GM18873 (cell line): ENCODE results near the gene CDK12.

Experiments used
- ATAC-seq: cut with Tn5 transposase; IDR thresholded peaks from one replicate; pipeline ENCODE4 v1.9.1; 2021; ENCODE audit warnings: mild to moderate bottlenecking, moderate library complexity, moderate number of reproducible peaks; ENCODE audit not compliant: unreplicated experiment, low FRiP score

The CDK12 gene

DNA sequence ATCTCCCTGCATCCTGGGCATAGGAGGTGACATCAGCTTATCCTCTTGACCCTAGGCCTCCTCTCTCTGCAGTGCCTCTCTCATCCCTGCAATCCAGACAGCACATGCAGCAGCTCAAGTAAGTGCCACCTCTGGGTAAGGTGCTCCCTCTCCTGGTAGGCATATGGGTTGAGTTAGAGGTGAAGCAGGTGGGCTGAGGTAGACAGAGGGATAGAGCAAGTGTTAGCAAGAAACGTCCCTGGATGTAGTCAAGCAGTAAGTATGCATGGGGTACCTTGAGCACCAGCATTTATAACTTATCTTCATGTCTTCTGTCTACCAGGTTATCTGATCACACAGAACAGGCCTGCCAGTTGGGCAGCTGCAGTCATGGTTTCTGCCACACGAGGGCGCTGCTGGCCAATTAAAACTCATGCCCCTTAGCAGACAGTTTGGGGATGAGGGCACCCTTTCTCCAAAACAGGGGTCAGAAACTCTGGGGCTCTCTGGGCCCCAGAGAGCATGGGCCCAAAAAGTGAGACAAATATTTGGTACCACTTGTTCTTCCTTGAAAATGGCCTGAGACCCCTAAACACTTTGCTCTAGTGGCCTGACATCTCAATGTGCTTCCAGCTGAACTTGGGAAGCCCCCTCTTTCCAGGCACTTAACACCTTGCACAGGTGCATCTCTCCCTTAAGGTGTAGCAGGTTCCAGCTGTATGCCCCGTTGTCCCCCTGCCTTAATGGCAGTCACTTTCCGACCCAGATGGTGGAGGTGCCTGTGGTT, 86.6 kb downstream of the CDK12 start:
- ATAC-seq: no peak

DNA sequence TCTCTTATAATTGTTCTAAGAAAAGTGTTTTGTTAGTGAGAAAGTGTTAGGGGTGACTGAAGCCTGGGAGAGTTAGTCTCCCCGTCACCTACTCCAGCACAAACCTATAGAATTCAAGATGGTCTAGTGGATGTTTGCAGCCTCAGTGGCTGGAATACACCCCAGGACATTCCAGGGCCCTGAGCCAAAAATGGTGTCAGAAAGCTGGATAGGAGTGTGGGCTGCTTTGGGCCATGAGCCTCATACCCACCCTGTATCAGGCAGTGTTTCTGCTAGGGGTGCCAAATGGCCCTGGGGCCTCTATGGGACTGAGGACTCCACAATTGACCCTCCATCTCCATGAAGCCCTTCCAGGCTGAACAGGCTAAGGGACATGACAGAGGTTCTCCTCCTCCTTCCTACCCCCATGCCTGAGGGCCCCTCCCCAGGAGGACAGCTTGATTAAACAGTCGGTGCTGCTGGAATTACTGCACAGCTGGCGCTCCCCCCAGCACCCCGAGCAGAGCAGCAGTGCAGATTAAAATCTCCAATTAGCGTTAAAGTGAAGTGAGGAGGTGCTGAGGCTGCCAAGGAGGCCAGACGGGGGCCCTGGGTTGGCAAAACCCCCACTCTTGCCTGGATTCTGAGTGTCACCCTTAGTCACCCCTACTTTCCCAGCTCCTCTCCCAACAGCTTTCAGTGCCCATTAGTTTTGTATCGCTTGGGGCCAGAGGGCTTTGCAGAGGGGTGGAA, 87.4 kb downstream of the CDK12 start:
- no peak for ATAC-seq

DNA sequence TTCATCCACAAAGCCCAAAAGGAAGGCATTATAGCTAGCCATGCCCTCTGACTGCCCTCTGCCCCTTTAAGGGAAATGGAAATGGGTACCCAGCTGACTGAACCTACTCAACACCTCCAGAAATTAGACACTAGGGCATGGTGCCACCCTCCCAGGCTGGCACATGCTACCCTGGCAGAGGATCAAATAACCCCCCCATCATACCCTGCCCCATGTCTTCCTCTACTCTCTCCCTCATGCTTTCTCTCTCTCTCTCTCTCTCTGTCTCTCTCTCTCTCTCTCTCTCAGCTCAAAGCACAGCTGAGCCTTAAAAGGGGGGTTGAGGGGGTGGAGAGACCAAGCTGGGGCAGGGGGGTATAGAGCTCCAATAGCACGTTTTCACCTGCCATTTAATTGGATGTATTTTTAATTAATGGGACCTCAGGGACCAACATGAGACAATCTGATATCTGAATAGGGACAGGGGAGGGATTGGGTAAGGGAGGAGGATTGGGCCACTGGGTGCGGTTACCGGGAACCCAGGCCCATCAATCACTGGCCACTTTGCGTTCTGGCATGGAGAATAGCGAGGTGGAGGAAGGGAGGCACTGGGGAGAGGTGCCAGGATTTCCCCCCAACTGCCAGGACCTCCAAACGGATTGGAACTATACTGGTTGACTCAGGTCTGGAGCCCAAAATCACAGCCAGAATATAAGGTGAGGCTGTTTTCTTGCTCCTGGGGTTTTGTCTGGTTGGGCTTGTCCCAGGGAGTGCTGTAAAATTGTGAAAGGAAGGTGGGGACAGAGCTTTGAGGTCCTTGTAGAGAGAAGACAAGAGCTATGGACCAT, 88.7 kb downstream of the CDK12 start:
- no peak for ATAC-seq

DNA sequence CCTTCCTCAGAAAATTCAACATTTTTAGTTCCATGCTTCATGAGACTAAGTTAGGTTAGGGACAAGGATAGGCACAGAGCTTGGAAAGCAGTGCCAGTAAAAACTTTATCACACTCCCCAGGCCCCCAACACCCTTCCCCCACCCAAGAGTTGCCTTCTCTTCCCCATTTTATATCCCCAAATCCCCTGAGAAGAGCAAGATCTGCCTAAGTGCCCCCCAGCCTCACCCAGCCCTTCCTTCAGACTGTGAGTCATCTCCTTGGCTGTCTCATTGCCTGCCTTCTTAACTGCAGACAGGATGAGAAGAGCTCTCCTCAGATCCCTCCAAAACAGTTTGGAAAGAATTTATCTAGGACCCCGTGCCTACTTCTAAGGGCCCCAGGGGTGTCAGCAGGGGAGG, 90.6 kb downstream of the CDK12 start:
- no peak for ATAC-seq

DNA sequence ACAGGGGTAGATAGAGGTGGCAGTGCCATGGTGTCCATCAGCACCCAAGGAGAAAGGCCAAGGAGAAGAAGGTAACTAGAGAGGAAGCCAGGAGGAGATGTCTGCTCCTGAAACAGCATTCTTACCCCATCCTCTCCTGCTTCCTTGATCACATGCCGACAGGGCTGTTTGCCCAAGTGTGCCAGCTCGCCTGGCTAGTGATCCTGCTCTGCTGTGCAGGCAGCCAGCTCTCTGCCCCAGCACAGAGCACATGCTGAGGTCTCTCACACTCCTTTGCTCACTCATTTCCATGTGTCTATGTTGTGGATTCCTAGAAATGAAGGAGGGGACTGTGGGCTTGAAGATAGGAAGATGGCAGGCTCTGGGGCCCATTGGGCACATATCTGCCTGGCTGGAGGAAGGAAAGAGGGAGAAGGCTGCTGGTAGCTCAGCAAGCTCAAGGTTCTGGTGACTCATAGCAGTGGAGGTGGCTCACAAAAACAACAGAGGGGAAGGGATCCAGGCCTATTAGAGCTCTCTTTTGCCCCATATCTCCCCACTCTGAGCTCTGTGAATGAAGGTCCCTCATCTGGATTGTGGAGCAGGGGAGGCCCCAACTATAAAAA, 92.2 kb downstream of the CDK12 start:
- no peak for ATAC-seq

DNA sequence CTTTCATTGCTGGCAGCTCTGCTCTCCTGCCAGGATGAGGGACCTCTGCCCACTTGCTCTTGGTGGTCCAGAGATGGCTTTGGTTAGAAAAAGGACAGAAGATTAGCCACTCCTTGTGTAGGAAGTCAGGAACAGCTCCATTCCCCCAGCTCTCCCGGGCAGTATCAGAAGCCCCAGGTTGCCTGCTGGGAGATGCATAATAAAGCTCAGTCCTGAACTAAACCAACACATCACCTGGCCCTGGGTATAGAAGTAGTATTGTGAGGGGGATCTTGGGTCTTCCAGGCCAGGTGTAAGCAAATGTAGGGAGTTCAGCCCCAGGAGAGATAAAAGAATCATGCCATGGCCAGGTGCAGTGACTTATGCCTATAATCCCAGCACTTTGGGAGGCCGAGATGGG, 94.1 kb downstream of the CDK12 start:
- no peak for ATAC-seq

DNA sequence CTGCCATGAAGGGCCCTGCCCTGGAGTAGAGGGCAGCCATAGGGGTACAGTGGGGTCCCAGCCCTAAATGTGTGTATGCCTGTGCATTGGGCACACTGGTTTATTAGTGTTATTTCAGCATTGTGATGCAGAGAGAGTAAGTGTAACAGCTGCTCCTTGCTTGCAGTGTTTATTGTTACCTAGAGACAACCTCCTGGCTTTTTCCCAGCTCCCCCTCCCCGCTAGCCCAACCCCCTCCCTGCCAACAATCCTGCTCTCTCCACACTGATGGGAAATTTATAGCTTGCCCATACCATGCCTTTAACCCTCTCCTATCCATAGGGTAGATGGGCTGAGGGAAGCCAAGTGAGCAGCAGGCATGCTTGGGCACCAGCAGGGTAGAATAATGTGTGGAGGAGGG, 95.1 kb downstream of the CDK12 start:
- no peak for ATAC-seq

DNA sequence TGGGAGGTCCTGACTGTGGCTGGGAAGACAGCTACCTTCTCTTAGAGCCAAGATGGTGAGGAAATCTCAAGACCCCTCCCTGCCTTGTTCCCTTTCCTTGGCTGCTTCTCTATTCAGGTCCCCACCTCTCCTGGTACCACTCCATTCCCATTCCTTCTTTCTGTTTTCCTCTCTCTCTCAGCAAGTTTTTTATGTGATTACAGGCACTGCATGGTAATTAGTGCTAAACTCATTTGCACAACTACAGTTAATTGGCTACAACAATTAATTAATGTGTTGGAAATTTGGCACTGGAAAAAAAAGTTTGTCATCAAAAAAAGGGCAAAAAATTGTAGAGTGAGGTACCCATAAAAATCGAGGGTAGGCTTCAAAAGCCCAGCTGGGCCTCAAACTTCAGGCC, 101.1 kb downstream of the CDK12 start:
- no peak for ATAC-seq

DNA sequence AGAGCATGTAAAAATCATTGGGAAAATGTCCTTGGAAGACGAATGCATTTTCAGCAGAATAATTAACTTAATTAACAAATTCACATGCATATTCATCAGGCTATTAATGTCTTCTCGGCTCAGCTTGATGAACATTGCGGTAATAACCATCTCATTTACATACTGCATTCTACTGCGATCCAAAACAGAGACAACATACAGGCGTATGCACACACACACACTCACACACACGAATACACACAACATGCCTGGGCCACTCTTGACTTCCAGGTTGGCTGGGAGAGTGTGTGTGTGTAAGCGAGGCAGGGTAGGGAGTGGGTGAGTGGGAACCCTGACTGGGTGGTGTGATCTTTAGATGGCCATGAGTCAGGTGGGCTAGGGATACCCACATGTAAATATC, 101.7 kb downstream of the CDK12 start:
- no peak for ATAC-seq

DNA sequence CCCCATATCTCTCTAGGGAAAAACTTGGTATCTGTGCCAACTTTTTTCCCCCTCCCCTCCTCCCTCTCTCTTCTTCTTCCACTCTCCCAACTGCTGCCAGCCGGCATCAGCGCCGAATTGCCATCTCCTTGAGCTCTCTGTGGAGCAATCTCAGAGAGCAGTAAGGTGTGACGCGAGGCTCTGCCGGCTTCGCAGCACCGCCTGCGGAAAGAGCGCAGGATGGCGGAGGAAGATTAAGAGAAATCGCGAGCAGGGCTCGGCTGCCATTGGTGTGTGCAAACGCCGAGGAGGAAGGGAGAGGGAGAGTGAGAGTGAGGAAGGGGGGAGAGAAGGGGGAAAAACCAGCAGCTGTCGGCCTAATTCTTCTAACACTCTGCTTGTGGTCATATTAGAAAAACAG, 102.2 kb downstream of the CDK12 start:
- ATAC-seq: no peak

DNA sequence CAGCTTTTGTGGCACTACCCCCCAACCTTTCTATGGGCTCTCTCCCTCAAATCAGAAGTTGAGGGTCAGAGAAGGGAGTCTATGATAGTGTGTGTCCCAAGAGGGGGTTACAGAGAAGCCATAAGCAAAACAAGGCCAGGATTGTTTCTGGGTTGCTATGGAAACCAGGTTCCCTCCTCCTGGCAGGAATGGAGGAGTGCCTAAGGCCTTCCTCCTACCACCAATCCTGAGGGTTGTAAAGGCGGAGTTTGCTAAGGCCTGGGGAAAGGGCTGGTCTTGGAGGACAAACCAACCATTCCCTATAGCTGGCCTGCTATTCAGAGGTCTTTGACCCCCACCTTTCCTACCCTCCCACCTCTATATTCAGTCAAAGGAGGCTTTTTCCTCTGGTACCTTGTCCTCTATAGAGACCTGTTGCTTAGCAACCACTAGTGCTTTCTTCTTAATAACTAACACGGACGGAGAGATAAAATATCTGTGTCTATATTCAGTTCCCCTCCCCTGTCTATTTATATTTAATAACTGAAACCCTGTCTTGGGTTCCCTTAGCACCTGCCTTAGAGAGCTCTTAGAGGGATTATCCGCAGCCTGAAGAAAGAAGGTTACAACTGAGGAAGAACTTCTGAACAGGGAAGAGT, 103.0 kb downstream of the CDK12 start:
- ATAC-seq: no peak

DNA sequence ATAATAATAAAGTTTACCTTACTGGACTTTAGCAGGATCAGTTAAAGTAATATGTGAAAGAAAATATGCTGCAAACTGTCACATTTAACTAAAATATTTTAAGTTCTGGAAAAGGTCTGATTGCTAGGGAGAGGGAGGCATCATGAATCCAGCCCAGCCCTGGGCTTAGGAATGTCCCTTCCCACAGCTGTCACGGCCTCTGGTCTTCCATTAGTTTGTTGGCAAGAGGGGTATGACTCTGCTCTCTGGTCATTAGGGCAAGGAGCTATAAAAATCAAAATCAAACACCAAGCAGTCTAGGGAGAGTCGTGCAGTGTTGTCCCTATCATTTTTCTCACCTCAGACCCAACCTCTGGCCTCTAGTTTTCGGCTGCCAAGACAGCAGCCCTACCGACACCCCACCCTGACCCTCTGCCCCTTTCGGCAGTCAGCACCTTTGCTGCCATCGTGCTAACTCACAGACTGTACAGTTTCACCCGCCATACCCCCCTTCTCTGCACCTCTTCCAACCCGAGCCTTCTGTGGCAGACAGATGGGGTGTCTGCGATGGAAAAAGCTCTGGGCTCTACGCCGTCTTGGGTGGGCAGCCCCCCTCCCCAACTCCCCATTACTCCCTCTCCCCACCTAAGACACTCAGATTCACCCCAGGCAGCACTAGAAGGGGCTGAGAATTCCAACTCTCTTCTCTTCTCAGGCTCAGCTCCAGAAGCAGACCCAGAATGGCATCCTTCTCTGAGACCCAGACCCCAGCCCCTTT, 105.0 kb downstream of the CDK12 start:
- no peak for ATAC-seq

DNA sequence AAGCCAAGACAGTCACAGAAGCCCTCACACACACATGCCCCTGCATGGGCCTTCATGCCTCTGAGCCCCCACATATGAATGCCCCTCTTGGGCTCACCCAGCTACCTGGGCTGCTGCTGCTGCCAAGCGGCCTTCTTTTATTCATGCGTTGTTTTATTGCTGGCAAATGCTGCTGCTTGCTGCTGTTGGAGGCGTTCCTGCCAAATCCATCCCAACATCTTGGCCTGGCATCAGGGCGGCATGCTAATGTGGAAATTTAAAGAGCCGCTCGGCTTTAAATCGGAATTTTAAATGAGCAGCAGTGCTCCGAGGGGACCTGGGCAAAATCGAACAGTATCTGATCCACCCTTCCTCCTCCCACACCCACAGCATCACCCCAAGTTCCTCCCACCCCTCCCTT, 107.4 kb downstream of the CDK12 start:
- no peak for ATAC-seq

DNA sequence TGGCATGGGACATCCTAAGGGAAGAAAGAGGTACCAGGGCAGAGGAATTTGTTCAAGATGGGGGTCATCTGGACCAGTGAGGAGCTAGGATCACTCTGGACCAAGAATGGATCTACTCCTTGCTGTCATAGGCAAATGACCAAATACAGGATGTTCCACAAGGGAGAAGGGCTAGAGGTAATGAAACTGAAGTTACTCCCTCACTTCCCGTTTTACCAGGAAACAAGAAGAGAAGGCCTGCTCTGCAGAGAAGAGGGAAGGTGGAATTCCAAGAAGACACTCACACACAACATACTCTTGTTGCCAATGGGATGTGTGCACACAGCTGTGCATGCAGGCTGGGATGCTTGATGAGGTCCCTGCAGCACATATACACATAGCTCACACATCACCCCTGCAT, 107.8 kb downstream of the CDK12 start:
- ATAC-seq: no peak

DNA sequence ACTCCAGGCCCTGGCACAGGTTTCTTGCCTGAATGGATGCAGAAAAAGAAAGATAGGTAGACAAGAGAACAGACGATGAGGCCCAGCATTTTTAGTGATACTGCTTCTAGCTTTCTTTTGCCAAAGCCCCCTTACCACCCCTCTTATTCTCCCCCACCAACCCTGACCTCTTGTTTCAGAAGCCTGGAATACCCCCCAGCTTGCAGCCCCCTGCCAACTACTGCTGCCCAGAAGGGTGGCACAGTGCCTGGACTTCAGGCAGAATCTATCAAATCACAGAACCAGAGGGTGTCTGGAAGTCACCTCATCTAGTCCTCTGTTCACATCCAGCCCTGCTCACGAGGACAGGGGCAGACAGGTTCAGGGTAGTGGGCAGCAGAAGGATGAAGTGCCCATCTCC, 110.8 kb downstream of the CDK12 start:
- no peak for ATAC-seq

DNA sequence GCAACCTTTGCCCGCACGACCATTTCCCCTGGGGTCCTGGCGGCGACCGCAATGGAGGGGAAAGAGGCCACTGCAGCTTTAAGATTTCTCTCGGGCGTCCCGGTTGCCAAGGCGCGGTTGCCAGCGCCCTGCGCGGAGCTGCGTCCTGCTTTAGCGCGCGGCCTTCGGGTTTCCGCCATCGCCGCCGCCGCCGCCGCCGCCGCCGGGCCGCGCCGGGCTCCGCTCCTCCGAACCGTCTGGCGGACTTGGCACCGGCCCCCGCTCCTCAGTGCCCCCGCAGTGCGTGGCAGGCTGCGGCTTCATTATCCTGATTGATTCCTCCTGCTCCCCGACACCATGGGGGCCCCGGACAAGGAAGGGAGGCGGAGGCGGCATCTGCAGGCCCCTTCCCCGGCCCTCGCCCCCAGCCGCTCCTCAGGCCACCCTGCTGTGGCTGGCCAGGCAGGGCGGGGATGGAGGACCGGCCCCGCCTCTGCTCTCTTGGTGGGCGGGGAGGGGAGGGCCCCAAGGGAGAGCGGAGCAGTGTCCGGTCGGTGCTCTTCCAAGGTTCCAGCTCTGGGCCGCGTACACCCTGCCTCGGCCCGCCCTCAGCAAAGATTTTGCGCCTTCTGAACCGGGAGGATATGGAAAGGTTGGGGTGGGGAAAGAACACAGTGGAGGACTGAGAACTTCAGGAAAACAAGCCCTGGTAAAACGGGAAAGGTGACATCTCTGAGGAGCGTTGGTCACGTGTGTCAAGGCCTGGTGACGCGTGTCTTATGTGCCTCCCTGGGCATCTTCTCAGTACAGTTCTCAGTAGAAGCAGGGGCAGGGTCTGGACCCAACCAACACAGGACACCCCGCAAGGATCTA, 112.4 kb downstream of the CDK12 start:
- ATAC-seq: no peak

DNA sequence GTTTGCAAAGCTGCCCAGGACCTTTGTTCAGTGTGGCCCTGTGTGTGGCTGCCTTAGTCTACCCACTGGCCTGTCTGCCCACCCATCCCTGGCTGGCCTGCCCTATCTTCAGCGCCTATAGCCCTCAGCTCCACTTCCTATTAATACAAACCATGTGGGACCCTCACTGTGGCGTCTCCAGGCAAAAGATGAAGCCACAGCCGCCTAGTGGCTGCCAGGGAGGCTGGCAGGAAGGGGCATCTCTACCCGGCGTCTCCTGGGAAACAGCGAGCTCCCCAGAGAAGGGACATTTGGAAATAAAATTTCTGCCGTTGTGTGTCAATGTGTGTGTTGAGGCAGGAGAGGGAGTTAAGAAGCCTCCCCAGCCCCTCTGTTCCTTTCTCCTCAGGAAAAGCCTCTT, 114.9 kb downstream of the CDK12 start:
- ATAC-seq: no peak

DNA sequence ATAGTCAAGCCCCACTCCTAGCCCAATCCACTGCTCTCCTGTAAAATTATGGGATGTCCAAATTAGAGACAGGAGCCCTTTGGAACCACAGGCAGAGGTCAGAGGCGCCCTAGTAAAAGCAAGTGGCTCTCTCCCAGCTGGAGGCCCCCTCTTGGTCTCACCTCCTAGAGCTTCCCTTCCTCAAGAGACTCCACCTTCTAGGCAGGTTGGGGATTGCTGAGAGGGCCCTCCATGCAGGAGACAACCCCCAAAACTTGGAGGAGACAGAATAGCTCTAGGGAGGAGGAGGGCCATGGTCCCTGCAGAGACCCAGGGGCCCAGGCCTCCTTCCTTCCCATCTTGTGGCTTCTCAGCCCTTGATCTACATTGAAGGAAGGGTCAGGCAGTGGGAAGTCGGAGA, 117.0 kb downstream of the CDK12 start:
- ATAC-seq: no peak
